GM12875 (cell line): ENCODE data around the gene USF3.

Experiments used
- H3K4me3 ChIP-seq: one replicate; pipeline ENCODE4 v1.5.1; 2011; ENCODE audit warnings: low read depth, low read length, control low read depth
- CTCF ChIP-seq: IDR thresholded peaks from 2 replicates; pipeline ENCODE4 v1.5.1; 2011; ENCODE audit warnings: low read depth, mild to moderate bottlenecking, control low read depth, inconsistent platforms, low read length, moderate library complexity, borderline replicate concordance; ENCODE audit not compliant: insufficient read depth

USF3 gene

GRCh38 chr3:113601240-113601639 lies 95.2 kb downstream of the USF3 start:
- no peak for TF ChIP-seq CTCF

DNA sequence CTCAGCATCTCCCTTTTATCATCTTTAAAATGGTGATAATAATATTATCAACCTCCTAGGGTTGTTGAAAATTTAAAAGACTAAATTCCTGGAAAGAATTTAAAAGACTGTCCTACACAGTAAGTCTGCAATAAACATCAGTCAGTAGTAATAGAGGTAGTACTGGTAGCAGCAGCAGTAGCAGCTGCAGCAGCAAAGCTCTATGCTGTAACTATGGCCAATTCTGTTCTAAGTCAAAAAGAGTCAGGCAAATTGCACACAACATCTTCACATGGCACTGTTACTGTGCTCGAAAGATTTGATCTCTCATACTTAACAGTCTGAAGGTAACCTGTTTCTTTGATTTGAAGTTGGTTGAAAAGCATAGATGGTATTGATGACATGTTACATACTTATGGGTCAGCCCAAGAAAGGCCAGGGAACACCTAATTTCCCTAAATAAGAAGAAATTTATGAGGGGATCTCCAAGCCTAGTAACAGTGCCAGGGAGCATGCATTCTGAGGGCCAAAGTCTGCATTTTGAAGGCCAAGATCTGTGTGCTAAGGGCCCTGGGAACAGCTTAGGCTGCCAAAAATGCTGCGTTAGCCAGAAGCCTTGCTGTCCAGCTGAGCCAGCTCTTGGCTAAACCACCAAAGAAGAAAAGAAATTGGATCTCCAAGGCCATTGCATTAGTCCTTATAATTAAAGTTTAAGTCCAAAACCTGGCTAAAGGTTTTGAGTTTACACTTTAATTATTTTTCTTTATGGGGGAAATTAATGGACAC lies 95.8 kb downstream of the USF3 start:
- no peak for TF ChIP-seq CTCF
- H3K4me3 ChIP-seq: no peak overlapping the region

More at GRCh38 chr3:113601240-113601639, 95.2 kb downstream of the USF3 start:
- H3K4me3 ChIP-seq: no peak overlapping the region
